ENCODE results near the gene TSPAN16. TPM values are rescaled to one million over a fixed set of nuclear protein-coding genes. Genes with fewer than 3 reads are reported as not detected.

Gene TSPAN16
- total and polyA plus RNA-seq, 8 donors, result 0.26 TPM; not detected in 7

- ATAC-seq (no peak), DNase-seq (peak in 1 of 4 donors; percentile 78)
- Histone ChIP-seq H3K36me3 (peaks cover 0 to 87% of the 10 kb centered on the region in 2 donors), H3K27me3 (no peaks in the 10 kb centered on the region), H3K27ac (no peak overlapping the region), H3K4me3 (no peak overlapping the region), H3K4me1 (peaks cover 0 to 4% of the 10 kb centered on the region in 2 donors), H3K9me3 (no peaks in the 10 kb centered on the region)
- intact Hi-C loops (cut with DNase I), result no loop called here
- no peak for TF ChIP-seq CTCF (IDR thresholded peaks at IDR 0.05)
Measured at GRCh38 chr19:11364296-11364904, 68.4 kb downstream of the TSPAN16 start.

GRCh38 chr19:11364935-11365334 is 69.0 kb downstream of the TSPAN16 start:
- Histone ChIP-seq H3K27me3 (no peaks in the 10 kb centered on the region), H3K9me3 (no peaks in the 10 kb centered on the region), H3K4me3 (no peak overlapping the region), H3K27ac (no peak overlapping the region), H3K4me1 (peaks cover 0 to 4% of the 10 kb centered on the region in 2 donors), H3K36me3 (peaks cover 0 to 82% of the 10 kb centered on the region in 2 donors)
- no peak for DNase-seq
- ATAC-seq, result no peak
- no peak for TF ChIP-seq CTCF (IDR thresholded peaks at IDR 0.05)
- intact Hi-C loops (cut with DNase I), result no loop called here

Other genes starting within 250 kb of the TSPAN16 start
- 100 to 1,000 TPM; 212 to 310 TPM for gene LDLR, start 206.7 kb upstream of the TSPAN16 start, total RNA-seq
- 10 to 100 TPM; 10.4 to 43.8 (median 28.7) TPM for gene LDLR, start 206.7 kb upstream of the TSPAN16 start, polyA plus RNA-seq (ENCODE audit: insufficient read length in 6 of 6)
- gene SPC24, start 140.4 kb upstream of the TSPAN16 start, total RNA-seq, result 10 to 100 TPM in 1 of 2 donors, 1 to 10 TPM in 1; 5.4 to 12.1 TPM
- 10 to 100 TPM; 14.5 to 40.2 (median 24.6) TPM for gene SPC24, start 140.4 kb upstream of the TSPAN16 start, polyA plus RNA-seq (ENCODE audit: insufficient read length in 6 of 6)
- 100 to 1,000 TPM; 179 to 194 TPM for gene KANK2, start 98.6 kb upstream of the TSPAN16 start, total RNA-seq
- 100 to 1,000 TPM; 239 to 286 (median 268) TPM for gene KANK2, start 98.6 kb upstream of the TSPAN16 start, polyA plus RNA-seq (ENCODE audit: insufficient read length in 6 of 6)
- not detected for gene ANGPTL8, start 56.5 kb upstream of the TSPAN16 start, total RNA-seq
- gene ANGPTL8, start 56.5 kb upstream of the TSPAN16 start, polyA plus RNA-seq (ENCODE audit: insufficient read length in 6 of 6), result 1 to 10 TPM in 4 of 6 donors, under 1 TPM in 2; 0.49 to 1.3 (median 1.0) TPM
- gene DOCK6, start 33.6 kb upstream of the TSPAN16 start, total RNA-seq, result 10 to 100 TPM; 65.6 to 97.9 TPM
- gene DOCK6, start 33.6 kb upstream of the TSPAN16 start, polyA plus RNA-seq (ENCODE audit: insufficient read length in 6 of 6), result 100 to 1,000 TPM in 1 of 6 donors, 10 to 100 TPM in 5; 68.4 to 111 (median 79.1) TPM
- 10 to 100 TPM; 65.4 to 71.6 TPM for gene RAB3D, start 43.5 kb downstream of the TSPAN16 start, total RNA-seq
- 10 to 100 TPM; 16.3 to 19.7 (median 18.5) TPM for gene RAB3D, start 43.5 kb downstream of the TSPAN16 start, polyA plus RNA-seq (ENCODE audit: insufficient read length in 6 of 6)
- 10 to 100 TPM; 71.4 to 88.0 TPM for gene TMEM205, start 50.1 kb downstream of the TSPAN16 start, total RNA-seq
- gene TMEM205, start 50.1 kb downstream of the TSPAN16 start, polyA plus RNA-seq (ENCODE audit: insufficient read length in 6 of 6), result 10 to 100 TPM; 77.0 to 83.4 (median 79.0) TPM
- 10 to 100 TPM; 29.9 to 32.8 TPM for gene CCDC159, start 50.4 kb downstream of the TSPAN16 start, total RNA-seq
- gene CCDC159, start 50.4 kb downstream of the TSPAN16 start, polyA plus RNA-seq (ENCODE audit: insufficient read length in 6 of 6), result 10 to 100 TPM; 38.1 to 56.4 (median 48.3) TPM
- 10 to 100 TPM; 31.0 to 36.3 TPM for gene PLPPR2, start 59.3 kb downstream of the TSPAN16 start, total RNA-seq
- 10 to 100 TPM; 19.5 to 32.2 (median 23.7) TPM for gene PLPPR2, start 59.3 kb downstream of the TSPAN16 start, polyA plus RNA-seq (ENCODE audit: insufficient read length in 6 of 6)
- gene SWSAP1, start 78.5 kb downstream of the TSPAN16 start, total RNA-seq, result 1 to 10 TPM; 3.1 to 3.2 TPM
- gene SWSAP1, start 78.5 kb downstream of the TSPAN16 start, polyA plus RNA-seq (ENCODE audit: insufficient read length in 6 of 6), result 1 to 10 TPM; 1.8 to 3.0 (median 2.7) TPM
- gene EPOR, start 88.2 kb downstream of the TSPAN16 start, total RNA-seq, result 10 to 100 TPM in 1 of 2 donors, 1 to 10 TPM in 1; 9.6 to 18.0 TPM
- gene EPOR, start 88.2 kb downstream of the TSPAN16 start, polyA plus RNA-seq (ENCODE audit: insufficient read length in 6 of 6), result 10 to 100 TPM; 23.6 to 32.3 (median 30.3) TPM
- gene RGL3, start 123.2 kb downstream of the TSPAN16 start, total RNA-seq, result 10 to 100 TPM; 35.7 to 68.2 TPM
- gene RGL3, start 123.2 kb downstream of the TSPAN16 start, polyA plus RNA-seq (ENCODE audit: insufficient read length in 6 of 6), result 10 to 100 TPM; 32.9 to 62.8 (median 56.6) TPM
- gene ODAD3, start 139.0 kb downstream of the TSPAN16 start, total RNA-seq, result 1 to 10 TPM in 1 of 2 donors, under 1 TPM in 1; 0.55 to 2.1 TPM
- 1 to 10 TPM in 5 of 6 donors, under 1 TPM in 1; 0.84 to 2.6 (median 1.9) TPM for gene ODAD3, start 139.0 kb downstream of the TSPAN16 start, polyA plus RNA-seq (ENCODE audit: insufficient read length in 6 of 6)
- gene PRKCSH, start 139.5 kb downstream of the TSPAN16 start, total RNA-seq, result 100 to 1,000 TPM; 286 to 303 TPM
- 100 to 1,000 TPM; 273 to 338 (median 306) TPM for gene PRKCSH, start 139.5 kb downstream of the TSPAN16 start, polyA plus RNA-seq (ENCODE audit: insufficient read length in 6 of 6)
- gene ELAVL3, start 184.9 kb downstream of the TSPAN16 start, total RNA-seq, result under 1 TPM in 1 of 2 donors, not detected in 1; 0.21 TPM
- gene ELAVL3, start 184.9 kb downstream of the TSPAN16 start, polyA plus RNA-seq (ENCODE audit: insufficient read length in 6 of 6), result under 1 TPM; 0.04 to 0.31 (median 0.15) TPM
- gene ZNF653, start 209.7 kb downstream of the TSPAN16 start, total RNA-seq, result 1 to 10 TPM; 7.7 to 8.4 TPM
- 10 to 100 TPM in 2 of 6 donors, 1 to 10 TPM in 4; 7.3 to 10.1 (median 8.3) TPM for gene ZNF653, start 209.7 kb downstream of the TSPAN16 start, polyA plus RNA-seq (ENCODE audit: insufficient read length in 6 of 6)
- 10 to 100 TPM; 37.4 to 44.6 TPM for gene ECSIT, start 233.0 kb downstream of the TSPAN16 start, total RNA-seq
- 10 to 100 TPM; 32.6 to 40.8 (median 36.0) TPM for gene ECSIT, start 233.0 kb downstream of the TSPAN16 start, polyA plus RNA-seq (ENCODE audit: insufficient read length in 6 of 6)
- gene CNN1, start 242.7 kb downstream of the TSPAN16 start, total RNA-seq, result 10 to 100 TPM; 33.1 to 37.0 TPM
- gene CNN1, start 242.7 kb downstream of the TSPAN16 start, polyA plus RNA-seq (ENCODE audit: insufficient read length in 6 of 6), result 10 to 100 TPM in 1 of 6 donors, 1 to 10 TPM in 5; 4.5 to 15.9 (median 7.5) TPM